H1 (cell line): Measurements from ENCODE around the gene CBFA2T2. TPM values are rescaled to one million over a fixed set of nuclear protein-coding genes. Genes with fewer than 3 reads are reported as not detected.

Source experiments
- CTCF ChIA-PET: fragments of 300-600 bp; sonication (Branson Sonifier 250); formaldehyde crosslinking; loops from one replicate; lab custom pipeline; 2021; ENCODE audit not compliant: partially characterized antibody; lab: Charles Lee
- POLR2A ChIA-PET: fragments of 300-600 bp; sonication (Branson Sonifier 250); formaldehyde crosslinking; loops from one replicate; lab custom pipeline; 2021; ENCODE audit warnings: inconsistent platforms; ENCODE audit not compliant: partially characterized antibody; lab: Charles Lee
- DNase-seq, 2 experiments: peaks; one replicate each; pipeline versions ENCODE4 v3.0.0 to v3.0.0-alpha.2; 2010 to 2022; ENCODE audit warnings: low spot score in 2 of 2, low read depth in 1 of 2, mixed read lengths in 1 of 2
- FAIRE-seq: peaks from 2 replicates; lab custom pipeline; 2011; peaks lifted over from hg19 to GRCh38; lab: Jason Lieb, UNC
- H2AFZ ChIP-seq: 2 replicates; pipeline ENCODE4 v1.8.1; 2012; ENCODE audit warnings: low read length, inconsistent platforms
- H2AK5ac ChIP-seq: 2 replicates; pipeline ENCODE4 v1.6.1; 2013; ENCODE audit warnings: low read depth, low read length
- H2BK120ac ChIP-seq: replicated peaks from 2 replicates; pipeline ENCODE3; 2013; ENCODE audit warnings: low read depth, low read length, inconsistent platforms
- H2BK12ac ChIP-seq: 2 replicates; pipeline ENCODE4 v1.6.1; 2013; ENCODE audit warnings: low read depth, low read length
- H2BK15ac ChIP-seq: 2 replicates; pipeline ENCODE4 v1.6.1; 2013; ENCODE audit warnings: low read length
- H2BK20ac ChIP-seq: 2 replicates; pipeline ENCODE4 v1.6.1; 2013; ENCODE audit warnings: low read length
- H2BK5ac ChIP-seq: 2 replicates; pipeline ENCODE4 v1.6.1; 2013; ENCODE audit warnings: low read depth, low read length
- H3K14ac ChIP-seq: 2 replicates; pipeline ENCODE4 v1.6.1; 2013; ENCODE audit warnings: inconsistent platforms; ENCODE audit not compliant: insufficient read length
- H3K18ac ChIP-seq: 2 replicates; pipeline ENCODE4 v1.6.1; 2013; ENCODE audit warnings: low read length; ENCODE audit errors: extremely low read depth
- H3K23ac ChIP-seq: 2 replicates; pipeline ENCODE4 v1.6.1; 2013; ENCODE audit warnings: inconsistent platforms; ENCODE audit not compliant: insufficient read length
- H3K23me2 ChIP-seq: 2 replicates; pipeline ENCODE4 v1.6.1; 2013; ENCODE audit warnings: low read depth, low read length
- H3K27ac ChIP-seq: 2 replicates; pipeline ENCODE4 v1.6.1; 2011; ENCODE audit warnings: low read depth, low read length, inconsistent platforms
- H3K27me3 ChIP-seq, 4 experiments: replicated peaks in 1 of 4; 1 replicate in 1 of 4; 2 replicates in 3 of 4; pipeline versions ENCODE4 v1.6.1 to v1.8.1; 2011 to 2013; ENCODE audit warnings: low read length in 3 of 4, mild to moderate bottlenecking in 3 of 4, inconsistent platforms in 2 of 4, mixed read lengths in 2 of 4, moderate library complexity in 1 of 4; ENCODE audit not compliant: control insufficient read depth in 3 of 4, insufficient read depth in 3 of 4; ENCODE audit errors: extremely low read depth in 1 of 4
- H3K36me3 ChIP-seq, 4 experiments: 2 replicates each; pipeline versions ENCODE4 v1.6.1 to v1.8.1; 2011 to 2013; ENCODE audit warnings: mild to moderate bottlenecking in 4 of 4, low read length in 3 of 4, moderate library complexity in 2 of 4, control low read depth in 1 of 4, inconsistent platforms in 1 of 4; ENCODE audit not compliant: insufficient read depth in 4 of 4, control insufficient read depth in 2 of 4
- H3K4ac ChIP-seq: replicated peaks from 2 replicates; pipeline ENCODE3; 2013; ENCODE audit warnings: low read length, low read depth, mixed read lengths, inconsistent platforms; ENCODE audit not compliant: insufficient read length
- H3K4me1 ChIP-seq, 4 experiments: replicated peaks in 1 of 4; 1 replicate in 1 of 4; 2 replicates in 3 of 4; pipeline versions ENCODE4 v1.6.1 to v1.8.1; 2011 to 2013; ENCODE audit warnings: low read length in 3 of 4, inconsistent platforms in 2 of 4, mixed read lengths in 1 of 4; ENCODE audit not compliant: insufficient read depth in 4 of 4, control insufficient read depth in 3 of 4
- H3K4me2 ChIP-seq, 2 experiments: 2 replicates each; pipeline versions ENCODE4 v1.6.1 to v1.8.1; 2011 to 2013; ENCODE audit warnings: low read depth in 2 of 2, low read length in 2 of 2, control low read depth in 1 of 2, inconsistent platforms in 1 of 2, mild to moderate bottlenecking in 1 of 2; ENCODE audit not compliant: insufficient read depth in 1 of 2
- H3K4me3 ChIP-seq, 4 experiments: fragments of 200-600, 300-600 bp in 1 of 4; sonication (generic), shearing (Covaris generic), sonication (Bioruptor Twin) in 1 of 4; 2 replicates each; pipeline versions ENCODE4 v1.5.1 to v1.8.1; 2011 to 2016; ENCODE audit warnings: low read length in 4 of 4, low read depth in 3 of 4, control low read depth in 2 of 4, inconsistent platforms in 2 of 4, mild to moderate bottlenecking in 2 of 4, mixed read lengths in 1 of 4, moderate library complexity in 1 of 4; ENCODE audit not compliant: insufficient read depth in 2 of 4; ENCODE audit errors: extremely low read depth in 1 of 4
- H3K56ac ChIP-seq: replicated peaks from 2 replicates; pipeline ENCODE3; 2013; ENCODE audit warnings: low read depth, mild to moderate bottlenecking, mixed read lengths, low read length, inconsistent platforms; ENCODE audit not compliant: insufficient read length
- H3K79me1 ChIP-seq: 2 replicates; pipeline ENCODE4 v1.6.1; 2013; ENCODE audit warnings: low read depth, low read length, control low read depth
- H3K79me2 ChIP-seq, 2 experiments: 2 replicates each; pipeline versions ENCODE4 v1.6.1 to v1.8.1; 2012 to 2013; ENCODE audit warnings: low read length in 2 of 2, mild to moderate bottlenecking in 2 of 2, inconsistent platforms in 1 of 2; ENCODE audit not compliant: insufficient read depth in 2 of 2, control insufficient read depth in 1 of 2
- H3K9ac ChIP-seq, 4 experiments: replicated peaks in 1 of 4; 1 replicate in 1 of 4; 2 replicates in 3 of 4; pipeline versions ENCODE4 v1.6.1 to v1.8.1; 2011 to 2013; ENCODE audit warnings: low read depth in 3 of 4, low read length in 3 of 4, control low read depth in 2 of 4, mild to moderate bottlenecking in 2 of 4, moderate library complexity in 2 of 4, inconsistent platforms in 1 of 4; ENCODE audit errors: extremely low read depth in 1 of 4
- H3K9me3 ChIP-seq, 2 experiments: 2 replicates each; pipeline versions ENCODE4 v1.6.1 to v1.8.1; 2012 to 2013; ENCODE audit warnings: mild to moderate bottlenecking in 2 of 2, moderate library complexity in 2 of 2, control low read depth in 1 of 2, inconsistent platforms in 1 of 2, low read depth in 1 of 2, low read length in 1 of 2, mixed read lengths in 1 of 2; ENCODE audit not compliant: insufficient read depth in 2 of 2
- H4K20me1 ChIP-seq, 2 experiments: replicated peaks in 1 of 2; 2 replicates each; pipeline versions ENCODE3 to v1.8.1; 2011 to 2013; ENCODE audit warnings: inconsistent platforms in 2 of 2, low read length in 2 of 2, mild to moderate bottlenecking in 1 of 2; ENCODE audit not compliant: insufficient read depth in 2 of 2, control insufficient read depth in 1 of 2
- H4K5ac ChIP-seq: 2 replicates; pipeline ENCODE4 v1.6.1; 2013; ENCODE audit warnings: low read length, low read depth, mixed read lengths, inconsistent platforms; ENCODE audit not compliant: insufficient read length
- H4K8ac ChIP-seq: 2 replicates; pipeline ENCODE4 v1.8.0; 2013; ENCODE audit warnings: mild to moderate bottlenecking, moderate library complexity, low read length, inconsistent platforms; ENCODE audit not compliant: insufficient read depth; ENCODE audit errors: extremely low read depth
- H4K91ac ChIP-seq: replicated peaks from 2 replicates; pipeline ENCODE3; 2013; ENCODE audit warnings: low read length, mixed read lengths, inconsistent platforms; ENCODE audit not compliant: insufficient read length
- CBX8 ChIP-seq: fragments of 300-800, 300-1000 bp; sonication (generic); IDR thresholded peaks from 2 replicates; pipeline ENCODE4 v1.7.1; 2016; ENCODE audit warnings: low read depth, low read length, borderline replicate concordance
- CHD2 ChIP-seq: IDR thresholded peaks from 2 replicates; pipeline ENCODE4 v1.6.1; 2012; ENCODE audit warnings: low read length, improper control_type of control experiment
- CTBP2 ChIP-seq: IDR thresholded peaks from 2 replicates; pipeline ENCODE4 v1.7.0; 2011; ENCODE audit warnings: borderline replicate concordance, mild to moderate bottlenecking, moderate library complexity, mixed read lengths, low read length; ENCODE audit not compliant: insufficient read depth, insufficient read length
- EP300 ChIP-seq, 2 experiments: IDR thresholded peaks; 1 replicate in 1 of 2; 2 replicates in 1 of 2; pipeline ENCODE4 v1.6.1; 2011 to 2012; ENCODE audit warnings: low read depth in 2 of 2, low read length in 2 of 2, mild to moderate bottlenecking in 2 of 2, borderline replicate concordance in 1 of 2, inconsistent platforms in 1 of 2, moderate library complexity in 1 of 2
- HDAC2 ChIP-seq, 2 experiments: fragments of 300-600 bp in 1 of 2; sonication (generic) in 1 of 2; IDR thresholded peaks; 2 replicates each; pipeline ENCODE4 v1.6.1; 2011 to 2012; ENCODE audit warnings: low read depth in 2 of 2, low read length in 2 of 2, mild to moderate bottlenecking in 2 of 2, moderate library complexity in 2 of 2, borderline replicate concordance in 1 of 2, inconsistent platforms in 1 of 2
- KDM1A ChIP-seq: fragments of 200-600, 300-600 bp; sonication (generic); IDR thresholded peaks from 2 replicates; pipeline ENCODE4 v1.7.1; 2016; ENCODE audit warnings: mild to moderate bottlenecking, low read length, borderline replicate concordance
- WGBS, 2 experiments: shearing (Covaris generic) in 1 of 2; methylation state at CpG; one replicate each; pipeline versions ENCODE4 v1.1.6 to v1.1.7; 2013 to 2015; ENCODE audit warnings: low lambda C conversion rate in 2 of 2, mixed read lengths in 2 of 2, inconsistent platforms in 1 of 2, low coverage in 1 of 2, missing lambda C conversion rate in 1 of 2; ENCODE audit not compliant: insufficient replicate concordance in 2 of 2, insufficient coverage in 1 of 2, insufficient read length in 1 of 2; ENCODE audit errors: extremely low coverage in 1 of 2, missing lambda C conversion rate in 1 of 2; 5-methylcytosine and 5-hydroxymethylcytosine counted together
- polyA plus RNA-seq, 7 experiments: library from polyadenylated mRNA; depleted of rRNA in 3 of 7; stranded (reverse) in 5 of 7; unstranded in 2 of 7; fragments of >200 nt in 5 of 7; fragments of 200-250 nt in 2 of 7; gene quantifications; 1 replicate in 5 of 7; 2 replicates in 1 of 7; 4 replicates in 1 of 7; pipeline versions ENCODE4 v1.2.1 to v1.2.3, GENCODE V29; 2011 to 2013; ENCODE audit warnings: missing spikeins in 2 of 7, mixed read lengths in 2 of 7
- total RNA-seq: library from RNA; stranded (reverse); fragmentation: NEBNext Ultra II Directional; extraction: Animal tissue kit (Norgen Biotek cat#: 25700); gene quantifications from 2 replicates; pipeline ENCODE4 v1.2.1, GENCODE V29; 2021

CBFA2T2 gene
- total and polyA plus RNA-seq, 2 of the 8 experiments (the other 6 are each of a cell fraction or from before 2014, with no cell fraction given): 11.6 to 12.9 TPM

- no peak overlapping the region for H2AK5ac ChIP-seq
- H3K4me1 ChIP-seq: peaks cover 0 to 12% (median 8%) of the 10 kb centered on the region in 4 experiments; a peak in 3 of 7 replicates
- H3K4me3 ChIP-seq: peak overlapping the region in 1 of 4 experiments; percentile 27; a peak in 2 of 8 replicates
- H3K79me2 ChIP-seq: no peaks in the 10 kb centered on the region
- WGBS, 2 experiments: 93% methylated on average over 4 of the region's 4 CpGs; no CpG with 5 or more reads in 1 of the 2 experiments
- H3K79me1 ChIP-seq: no peaks in the 10 kb centered on the region
- no peak overlapping the region for H4K91ac ChIP-seq
- H3K18ac ChIP-seq: no peak overlapping the region
- DNase-seq (no peak), FAIRE-seq (no peak)
- H3K23ac ChIP-seq: no peak overlapping the region
- no peak overlapping the region for H2BK15ac ChIP-seq
- H4K5ac ChIP-seq: no peak overlapping the region
- no peaks in the 10 kb centered on the region for H3K23me2 ChIP-seq
- H2BK12ac ChIP-seq: no peak overlapping the region
- H3K9ac ChIP-seq: no peak overlapping the region
- H4K8ac ChIP-seq: no peak overlapping the region
- no peak overlapping the region for H2AFZ ChIP-seq
- H3K9me3 ChIP-seq: no peaks in the 10 kb centered on the region
- H3K14ac ChIP-seq: no peak overlapping the region
- H2BK120ac ChIP-seq: no peak overlapping the region
- CTCF ChIA-PET: interaction anchor here (0.7 to 1.5 kb wide), 3 partner anchors 52 to 227 kb away, joined by 3 read pairs; no protein-coding TSS in a partner anchor
- no peak overlapping the region for H3K4ac ChIP-seq
- no peak overlapping the region for H2BK5ac ChIP-seq
- H3K36me3 ChIP-seq: no peaks in the 10 kb centered on the region
- peak overlapping the region; percentile 57 to 62; a peak in 3 of 4 replicates for H3K4me2 ChIP-seq
- H3K27ac ChIP-seq: no peak overlapping the region
- no peak overlapping the region for H3K56ac ChIP-seq
- H2BK20ac ChIP-seq: no peak overlapping the region
- peaks cover 0 to 14% (median 10%) of the 10 kb centered on the region in 4 experiments; a peak in 4 of 7 replicates for H3K27me3 ChIP-seq
- TF ChIP-seq EP300 (IDR thresholded peaks at IDR 0.05; ENCODE audit: borderline replicate concordance in 1 of 2, low read depth in 2 of 2, low read length in 2 of 2) (no peak), HDAC2 (IDR thresholded peaks at IDR 0.05; ENCODE audit: borderline replicate concordance in 1 of 2, low read depth in 2 of 2, low read length in 2 of 2) (peak in 1 of 2 experiments; percentile 68; a peak in 1 of 4 replicates), CBX8 (no peak), CTBP2 (no peak), KDM1A (peak; percentile 96), CHD2 (no peak)
- POLR2A ChIA-PET: interaction anchor here (0.8 to 1.2 kb wide), 4 partner anchors 11 to 91 kb away, joined by 3 to 7 read pairs (median 4); no protein-coding TSS in a partner anchor
- H4K20me1 ChIP-seq: peaks cover 4 to 6% of the 10 kb centered on the region in 2 experiments
These were observed 78.1 kb downstream of the CBFA2T2 start for GRCh38 chr20:33567949-33568348.
